Skeletal muscle satellite cell (primary cell): Measurements from ENCODE around the gene MISP.

Experiments used
- H3K27me3 ChIP-seq: 2 replicates; pipeline ENCODE4 v1.7.0; 2013; ENCODE audit warnings: low read length; ENCODE audit not compliant: control insufficient read depth, insufficient read depth
- H3K36me3 ChIP-seq: 2 replicates; pipeline ENCODE4 v1.7.0; 2013; ENCODE audit warnings: mild to moderate bottlenecking, control low read depth, low read length; ENCODE audit not compliant: insufficient read depth
- H3K4me1 ChIP-seq: 2 replicates; pipeline ENCODE4 v1.7.0; 2013; ENCODE audit warnings: low read length; ENCODE audit not compliant: control insufficient read depth, insufficient read depth
- H3K4me2 ChIP-seq: 2 replicates; pipeline ENCODE4 v1.7.0; 2013; ENCODE audit warnings: mild to moderate bottlenecking, low read length
- H3K4me3 ChIP-seq: 2 replicates; pipeline ENCODE4 v1.7.0; 2013; ENCODE audit warnings: low read length
- H3K9ac ChIP-seq: 2 replicates; pipeline ENCODE4 v1.7.0; 2013; ENCODE audit warnings: mild to moderate bottlenecking, low read depth, low read length, moderate library complexity
- H3K9me3 ChIP-seq: replicated peaks from 2 replicates; pipeline ENCODE4 v1.7.0; 2013; ENCODE audit warnings: mild to moderate bottlenecking, control low read depth, low read length

Gene MISP

GRCh38 chr19:802498-803098 is 51.7 kb downstream of the MISP start:
- Histone ChIP-seq H3K4me3 (peak overlapping the region; percentile 85), H3K9me3 (no peaks in the 10 kb centered on the region), H3K9ac (peak overlapping the region; percentile 93), H3K27me3 (no peaks in the 10 kb centered on the region), H3K36me3 (peaks cover 93% of the 10 kb centered on the region), H3K4me1 (peaks cover 39% of the 10 kb centered on the region), H3K4me2 (peak overlapping the region; percentile 100)

- H3K4me3 ChIP-seq, result peak overlapping the region; percentile 85
- H3K4me1 ChIP-seq, result peaks cover 39% of the 10 kb centered on the region
Observed at GRCh38 chr19:803099-803561, 52.2 kb downstream of the MISP start.

GRCh38 chr19:803686-804418 is 52.9 kb downstream of the MISP start:
- H3K36me3 ChIP-seq, result peaks cover 93% of the 10 kb centered on the region
- H3K9ac ChIP-seq, result no peak overlapping the region

More at GRCh38 chr19:803099-803561, 52.2 kb downstream of the MISP start:
- Histone ChIP-seq H3K4me2 (peak overlapping the region; percentile 100), H3K27me3 (no peaks in the 10 kb centered on the region), H3K9me3 (no peaks in the 10 kb centered on the region), H3K9ac (no peak overlapping the region), H3K36me3 (peaks cover 98% of the 10 kb centered on the region)

GRCh38 chr19:804419-805165 is 53.7 kb downstream of the MISP start:
- Histone ChIP-seq H3K36me3 (peaks cover 93% of the 10 kb centered on the region), H3K9ac (no peak overlapping the region), H3K9me3 (no peaks in the 10 kb centered on the region), H3K4me3 (no peak overlapping the region), H3K4me2 (no peak overlapping the region), H3K27me3 (no peaks in the 10 kb centered on the region), H3K4me1 (peaks cover 35% of the 10 kb centered on the region)

More at GRCh38 chr19:803686-804418, 52.9 kb downstream of the MISP start:
- Histone ChIP-seq H3K4me1 (peaks cover 39% of the 10 kb centered on the region), H3K27me3 (no peaks in the 10 kb centered on the region), H3K4me3 (no peak overlapping the region), H3K9me3 (no peaks in the 10 kb centered on the region), H3K4me2 (no peak overlapping the region)

GRCh38 chr19:805166-805551 is 54.2 kb downstream of the MISP start:
- H3K9me3 ChIP-seq, result no peaks in the 10 kb centered on the region
- H3K9ac ChIP-seq, result no peak overlapping the region
- peaks cover 29% of the 10 kb centered on the region for H3K4me1 ChIP-seq
- no peaks in the 10 kb centered on the region for H3K27me3 ChIP-seq
- no peak overlapping the region for H3K4me3 ChIP-seq
- H3K4me2 ChIP-seq, result no peak overlapping the region
- peaks cover 93% of the 10 kb centered on the region for H3K36me3 ChIP-seq

DNA sequence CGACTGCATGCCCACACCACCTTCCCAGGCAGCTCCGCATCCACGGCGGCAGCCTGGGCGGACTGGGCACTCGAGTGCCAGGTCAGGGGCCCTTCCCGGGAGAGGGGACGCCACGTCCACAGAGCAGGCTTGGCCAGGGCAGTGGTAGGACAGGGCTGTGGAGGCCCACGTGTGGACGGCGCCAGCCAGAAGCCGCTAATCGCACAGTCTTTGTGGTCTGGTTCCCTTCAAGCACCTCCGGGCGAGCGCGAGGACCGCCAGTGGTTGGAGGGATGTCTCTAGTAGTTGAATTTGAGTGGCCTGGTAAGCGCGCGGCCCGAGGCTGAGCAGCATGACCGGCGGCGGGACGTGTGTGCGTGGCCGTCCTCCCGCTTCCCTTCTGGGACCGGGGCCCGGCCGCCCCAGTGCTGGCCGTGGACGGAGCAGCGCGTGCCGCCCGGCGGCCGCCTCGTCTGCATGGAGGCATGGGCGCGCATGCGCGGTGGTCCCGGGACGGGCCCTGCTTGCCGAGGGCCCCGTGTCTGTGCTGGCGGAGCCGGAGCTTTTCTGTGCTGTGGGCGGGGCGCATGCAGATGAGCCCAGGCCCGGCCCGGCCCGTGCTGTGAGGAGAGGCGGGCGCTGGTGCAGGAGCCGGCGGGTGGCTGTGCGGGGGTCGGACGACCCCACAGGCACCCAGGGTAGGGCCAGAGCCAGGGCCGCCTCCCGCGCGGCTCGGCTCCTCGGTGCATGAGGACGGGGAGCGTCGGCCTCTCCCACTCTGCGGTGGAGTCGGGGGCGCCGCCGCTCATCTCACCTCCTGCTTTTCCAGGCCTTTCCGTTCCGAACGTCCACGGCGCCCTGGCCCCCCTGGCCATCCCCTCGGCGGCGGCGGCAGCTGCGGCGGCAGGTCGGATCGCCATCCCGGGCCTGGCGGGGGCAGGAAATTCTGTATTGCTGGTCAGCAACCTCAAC is 55.0 kb downstream of the MISP start:
- Histone ChIP-seq H3K9me3 (no peaks in the 10 kb centered on the region), H3K36me3 (peaks cover 93% of the 10 kb centered on the region), H3K4me2 (no peak overlapping the region), H3K9ac (no peak overlapping the region), H3K4me1 (peaks cover 22% of the 10 kb centered on the region), H3K4me3 (no peak overlapping the region), H3K27me3 (no peaks in the 10 kb centered on the region)

- no peaks in the 10 kb centered on the region for H3K27me3 ChIP-seq
- no peaks in the 10 kb centered on the region for H3K9me3 ChIP-seq
- peaks cover 94% of the 10 kb centered on the region for H3K36me3 ChIP-seq
- peaks cover 12% of the 10 kb centered on the region for H3K4me1 ChIP-seq
- H3K4me2 ChIP-seq, result no peak overlapping the region
- no peak overlapping the region for H3K4me3 ChIP-seq
- H3K9ac ChIP-seq, result no peak overlapping the region
Observed at GRCh38 chr19:806815-807421, 56.0 kb downstream of the MISP start.

- no peaks in the 10 kb centered on the region for H3K9me3 ChIP-seq
- H3K9ac ChIP-seq, result no peak overlapping the region
- H3K4me3 ChIP-seq, result no peak overlapping the region
- no peaks in the 10 kb centered on the region for H3K27me3 ChIP-seq
- H3K4me1 ChIP-seq, result peaks cover 3% of the 10 kb centered on the region
- no peak overlapping the region for H3K4me2 ChIP-seq
- peaks cover 91% of the 10 kb centered on the region for H3K36me3 ChIP-seq
Observed at GRCh38 chr19:807627-808422, 56.9 kb downstream of the MISP start.

- Histone ChIP-seq H3K27me3 (no peaks in the 10 kb centered on the region), H3K9ac (no peak overlapping the region), H3K4me1 (no peaks in the 10 kb centered on the region), H3K4me3 (no peak overlapping the region), H3K36me3 (peaks cover 91% of the 10 kb centered on the region), H3K4me2 (no peak overlapping the region), H3K9me3 (no peaks in the 10 kb centered on the region)
Observed at GRCh38 chr19:808423-808775, 57.5 kb downstream of the MISP start.
